GM13976 (cell line): Measurements from ENCODE around the gene ATP1A4.

ENCODE experiments used
- DNase-seq: peaks from one replicate; pipeline ENCODE4 v3.0.0; 2012; ENCODE audit warnings: low spot score
- CTCF ChIP-seq: IDR thresholded peaks from 2 replicates; pipeline ENCODE4 v1.5.1; 2012; ENCODE audit warnings: borderline replicate concordance, mild to moderate bottlenecking; ENCODE audit not compliant: insufficient read depth; ENCODE audit errors: extremely low read depth, missing control alignments, control extremely low read depth
- in situ Hi-C: fragments of 300-500 bp; cut with MboI; formaldehyde crosslinking; loops from one replicate; pipeline ENCODE4 v1.12.0; 2022; ENCODE audit warnings: low sequenced_read_pairs, mixed read lengths, inconsistent platforms; ENCODE audit not compliant: unreplicated experiment

The ATP1A4 gene

GRCh38 chr1:160168016-160168415, 16.6 kb downstream of the ATP1A4 start:
- no peak for DNase-seq
- in situ Hi-C loops = no loop called here
- no peak for TF ChIP-seq CTCF

GRCh38 chr1:160168609-160169369, 17.4 kb downstream of the ATP1A4 start:
- no peak for TF ChIP-seq CTCF
- in situ Hi-C loops = no loop called here
- no peak for DNase-seq

- in situ Hi-C loops = no loop called here
- TF ChIP-seq CTCF = no peak
- peak; percentile 52 for DNase-seq
Observed at GRCh38 chr1:160169553-160170399, 18.4 kb downstream of the ATP1A4 start.

GRCh38 chr1:160171354-160171753, 20.0 kb downstream of the ATP1A4 start:
- no peak for DNase-seq
- in situ Hi-C loops = no loop called here
- TF ChIP-seq CTCF = no peak

- DNase-seq = no peak
- in situ Hi-C loops = no loop called here
- no peak for TF ChIP-seq CTCF
Observed at GRCh38 chr1:160171980-160172379, 20.6 kb downstream of the ATP1A4 start.

GRCh38 chr1:160177231-160177630, 25.8 kb downstream of the ATP1A4 start:
- in situ Hi-C loops = no loop called here
- TF ChIP-seq CTCF = no peak
- DNase-seq = no peak
